Astrocyte of the spinal cord (primary cell): ENCODE results near the gene GXYLT2.
A peak's percentile ranks its signal among the peaks of the same experiment; 100 is the strongest.

Experiments used
- DNase-seq: peaks from one replicate; pipeline ENCODE4 v3.0.0; 2011; ENCODE audit warnings: low read depth, low spot score
- H3K4me3 ChIP-seq: 2 replicates; pipeline ENCODE4 v1.5.1; 2011; ENCODE audit warnings: low read depth, mild to moderate bottlenecking, low read length, moderate library complexity
- in situ Hi-C: cut with HindIII; loops from 2 replicates; pipeline ENCODE4 v1.10.0; 2017; ENCODE audit warnings: low sequenced_read_pairs
- TF ChIP-seq, protein P1 (sequence below): IDR thresholded peaks from 2 replicates; pipeline ENCODE4 v1.5.1; 2012; ENCODE audit warnings: low read depth, mild to moderate bottlenecking, low read length, inconsistent platforms

Gene GXYLT2, protein sequence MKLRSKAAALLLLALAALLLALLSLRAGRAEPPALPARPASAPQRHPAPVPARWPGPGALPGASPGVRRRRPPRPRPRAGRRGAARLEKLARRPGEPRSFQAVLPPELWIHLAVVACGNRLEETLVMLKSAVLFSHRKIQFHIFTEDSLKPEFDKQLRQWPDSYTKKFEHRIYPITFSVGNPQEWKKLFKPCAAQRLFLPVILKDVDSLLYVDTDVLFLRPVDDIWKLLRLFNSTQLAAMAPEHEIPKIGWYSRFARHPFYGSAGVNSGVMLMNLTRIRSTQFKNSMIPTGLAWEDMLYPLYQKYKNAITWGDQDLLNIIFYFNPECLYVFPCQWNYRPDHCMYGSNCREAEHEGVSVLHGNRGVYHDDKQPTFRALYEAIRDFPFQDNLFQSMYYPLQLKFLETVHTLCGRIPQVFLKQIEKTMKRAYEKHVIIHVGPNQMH

DNA sequence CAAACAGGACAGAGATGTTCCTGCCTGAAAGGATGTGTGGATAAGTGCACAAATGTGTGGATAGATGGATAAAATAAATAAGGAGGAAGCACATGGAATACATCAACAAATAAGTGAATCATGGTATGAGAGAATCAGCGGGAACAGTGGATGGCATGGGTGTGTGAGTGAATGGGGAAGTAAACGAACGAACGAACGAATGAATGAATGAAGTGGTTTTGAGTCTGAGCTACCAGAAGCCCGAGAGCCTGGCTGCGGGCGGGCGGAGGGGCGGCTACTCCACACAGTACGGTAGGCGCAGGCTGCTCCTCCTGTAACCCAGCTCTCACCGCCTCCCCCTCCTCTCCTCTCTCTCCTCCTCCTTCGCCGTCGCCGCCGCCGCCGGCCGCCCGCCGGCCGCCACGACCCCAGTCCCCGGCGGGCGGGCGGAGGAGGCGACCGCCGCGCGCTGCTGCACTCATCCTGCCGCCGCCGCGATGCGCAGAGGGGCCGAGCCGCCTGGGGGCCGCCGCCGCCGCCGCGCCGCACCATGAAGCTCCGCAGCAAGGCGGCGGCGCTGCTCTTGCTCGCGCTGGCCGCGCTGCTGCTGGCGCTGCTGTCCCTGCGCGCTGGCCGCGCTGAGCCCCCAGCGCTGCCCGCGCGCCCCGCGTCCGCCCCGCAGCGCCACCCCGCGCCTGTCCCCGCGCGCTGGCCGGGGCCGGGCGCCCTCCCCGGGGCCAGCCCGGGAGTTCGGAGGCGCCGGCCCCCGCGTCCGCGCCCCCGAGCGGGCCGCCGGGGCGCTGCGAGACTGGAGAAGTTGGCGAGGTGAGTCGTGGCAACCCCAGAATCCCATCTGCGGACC, at the start of gene GXYLT2:
GXYLT2 (plus strand) TSS at position 342 of the 841 bp plus-strand sequence; CDS start at position 530, 188 bp downstream.
- TF ChIP-seq, protein P1, sequence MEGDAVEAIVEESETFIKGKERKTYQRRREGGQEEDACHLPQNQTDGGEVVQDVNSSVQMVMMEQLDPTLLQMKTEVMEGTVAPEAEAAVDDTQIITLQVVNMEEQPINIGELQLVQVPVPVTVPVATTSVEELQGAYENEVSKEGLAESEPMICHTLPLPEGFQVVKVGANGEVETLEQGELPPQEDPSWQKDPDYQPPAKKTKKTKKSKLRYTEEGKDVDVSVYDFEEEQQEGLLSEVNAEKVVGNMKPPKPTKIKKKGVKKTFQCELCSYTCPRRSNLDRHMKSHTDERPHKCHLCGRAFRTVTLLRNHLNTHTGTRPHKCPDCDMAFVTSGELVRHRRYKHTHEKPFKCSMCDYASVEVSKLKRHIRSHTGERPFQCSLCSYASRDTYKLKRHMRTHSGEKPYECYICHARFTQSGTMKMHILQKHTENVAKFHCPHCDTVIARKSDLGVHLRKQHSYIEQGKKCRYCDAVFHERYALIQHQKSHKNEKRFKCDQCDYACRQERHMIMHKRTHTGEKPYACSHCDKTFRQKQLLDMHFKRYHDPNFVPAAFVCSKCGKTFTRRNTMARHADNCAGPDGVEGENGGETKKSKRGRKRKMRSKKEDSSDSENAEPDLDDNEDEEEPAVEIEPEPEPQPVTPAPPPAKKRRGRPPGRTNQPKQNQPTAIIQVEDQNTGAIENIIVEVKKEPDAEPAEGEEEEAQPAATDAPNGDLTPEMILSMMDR = no peak
- peak within 1 kb of the TSS; percentile 69 for H3K4me3 ChIP-seq
- DNase-seq = peak; percentile 80
- in situ Hi-C loops = no loop called here

DNA sequence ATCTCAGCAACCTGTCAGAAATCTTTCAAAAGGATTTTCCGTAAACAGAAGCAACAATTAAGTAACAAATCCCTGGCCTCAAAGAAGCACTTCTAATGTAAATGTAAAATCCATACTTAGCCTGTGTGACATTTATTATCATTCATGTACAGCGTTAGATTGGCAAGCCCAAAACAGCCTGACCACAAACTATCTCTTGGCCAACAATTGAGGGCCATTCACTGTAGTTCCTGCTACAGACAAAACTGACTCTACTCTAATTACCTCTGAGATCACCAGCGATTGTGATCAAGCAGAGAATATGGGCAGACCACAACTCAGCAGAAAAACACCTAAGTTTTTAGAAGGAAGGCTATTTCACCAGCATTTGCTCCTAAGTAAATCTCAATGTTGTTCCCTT, 48.8 kb upstream of the GXYLT2 start:
- no peak for DNase-seq
- no peak overlapping the region for H3K4me3 ChIP-seq
- TF ChIP-seq, protein P1 = no peak
- in situ Hi-C loops = no loop called here

DNA sequence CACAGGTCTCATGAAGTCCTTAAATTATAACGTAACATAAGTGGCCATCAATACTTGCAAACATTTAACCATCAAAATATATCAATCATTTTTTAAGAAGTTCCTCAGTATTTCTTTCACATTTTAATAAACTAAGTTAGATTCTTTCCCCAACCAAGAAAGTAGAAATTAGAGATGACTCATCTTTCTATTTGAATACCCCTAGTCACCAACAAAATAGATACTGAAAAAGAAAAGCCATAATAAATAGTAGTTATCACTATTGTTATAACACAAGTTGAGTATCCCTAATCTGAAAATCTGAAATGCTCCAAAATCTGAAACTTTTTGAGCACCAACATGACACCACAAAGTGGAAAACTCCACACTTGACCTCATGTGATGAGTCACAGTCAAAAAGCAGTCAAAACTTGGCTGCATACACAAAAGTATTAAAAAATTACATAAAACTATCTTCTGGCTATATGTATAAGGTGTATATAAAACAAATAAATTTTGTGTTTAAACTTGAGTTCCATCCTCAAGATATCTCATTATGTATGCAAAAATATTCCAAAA, 43.3 kb upstream of the GXYLT2 start:
- no peak for DNase-seq
- no peak overlapping the region for H3K4me3 ChIP-seq
- TF ChIP-seq, protein P1 = no peak
- in situ Hi-C loops = no loop called here

DNA sequence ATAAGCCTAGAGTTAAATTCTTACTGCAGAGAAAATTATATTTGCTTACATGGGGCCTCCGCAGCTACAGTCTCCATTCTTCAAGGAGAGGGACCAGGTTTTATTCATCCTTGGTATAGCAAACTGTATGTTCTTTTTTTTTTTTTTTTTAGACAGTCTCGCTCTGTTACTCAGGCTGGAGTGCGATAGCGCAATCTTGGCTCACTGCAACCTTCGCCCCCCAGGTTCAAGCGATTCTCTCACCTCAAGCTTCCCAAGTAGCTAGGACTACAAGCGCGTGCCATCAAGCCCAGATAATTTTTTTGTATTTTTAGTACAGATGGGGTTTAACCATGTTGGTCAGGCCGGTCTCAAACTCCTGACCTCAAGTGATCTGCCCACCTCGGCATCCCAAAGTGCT, 41.7 kb upstream of the GXYLT2 start:
- H3K4me3 ChIP-seq = no peak overlapping the region
- no peak for DNase-seq
- TF ChIP-seq, protein P1 = no peak
- in situ Hi-C loops = no loop called here

DNA sequence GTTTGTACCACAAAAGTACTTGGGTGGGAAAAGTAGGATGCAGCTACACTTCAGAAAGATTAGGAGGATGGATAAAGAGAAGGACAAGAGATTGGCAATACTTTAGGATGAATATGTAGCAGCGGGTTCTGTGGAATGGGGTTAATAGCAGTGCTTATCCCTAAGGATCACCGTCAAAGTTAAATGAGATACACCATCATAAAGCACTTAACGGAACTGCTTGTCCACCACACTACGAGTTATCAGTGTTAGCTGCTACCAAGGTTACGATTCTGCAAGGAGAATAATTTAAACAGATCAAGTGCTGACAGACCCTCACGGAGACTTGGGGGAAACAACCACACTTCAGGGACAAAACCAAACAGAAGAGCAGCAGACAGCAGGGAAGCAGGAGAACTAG, 40.6 kb upstream of the GXYLT2 start:
- in situ Hi-C loops = no loop called here
- TF ChIP-seq, protein P1 = no peak
- peak overlapping the region; percentile 98 for H3K4me3 ChIP-seq
- DNase-seq = no peak
